Stimulated activated CD8-positive, alpha-beta memory T cell treated with anti-CD3 and anti-CD28 coated beads, Interleukin-7, amount 100 ng/mL, for 24 hours (primary cell): ENCODE results near the gene C3orf70.

Source experiments
- DNase-seq: peaks from one replicate; pipeline ENCODE4 v3.0.0-alpha.2; 2020; ENCODE audit warnings: low read depth

The C3orf70 gene, protein sequence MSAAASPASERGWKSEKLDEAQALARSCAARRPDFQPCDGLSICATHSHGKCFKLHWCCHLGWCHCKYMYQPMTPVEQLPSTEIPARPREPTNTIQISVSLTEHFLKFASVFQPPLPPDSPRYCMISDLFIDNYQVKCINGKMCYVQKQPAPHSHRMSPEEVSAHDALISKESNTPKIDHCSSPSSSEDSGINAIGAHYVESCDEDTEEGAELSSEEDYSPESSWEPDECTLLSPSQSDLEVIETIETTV

DNA sequence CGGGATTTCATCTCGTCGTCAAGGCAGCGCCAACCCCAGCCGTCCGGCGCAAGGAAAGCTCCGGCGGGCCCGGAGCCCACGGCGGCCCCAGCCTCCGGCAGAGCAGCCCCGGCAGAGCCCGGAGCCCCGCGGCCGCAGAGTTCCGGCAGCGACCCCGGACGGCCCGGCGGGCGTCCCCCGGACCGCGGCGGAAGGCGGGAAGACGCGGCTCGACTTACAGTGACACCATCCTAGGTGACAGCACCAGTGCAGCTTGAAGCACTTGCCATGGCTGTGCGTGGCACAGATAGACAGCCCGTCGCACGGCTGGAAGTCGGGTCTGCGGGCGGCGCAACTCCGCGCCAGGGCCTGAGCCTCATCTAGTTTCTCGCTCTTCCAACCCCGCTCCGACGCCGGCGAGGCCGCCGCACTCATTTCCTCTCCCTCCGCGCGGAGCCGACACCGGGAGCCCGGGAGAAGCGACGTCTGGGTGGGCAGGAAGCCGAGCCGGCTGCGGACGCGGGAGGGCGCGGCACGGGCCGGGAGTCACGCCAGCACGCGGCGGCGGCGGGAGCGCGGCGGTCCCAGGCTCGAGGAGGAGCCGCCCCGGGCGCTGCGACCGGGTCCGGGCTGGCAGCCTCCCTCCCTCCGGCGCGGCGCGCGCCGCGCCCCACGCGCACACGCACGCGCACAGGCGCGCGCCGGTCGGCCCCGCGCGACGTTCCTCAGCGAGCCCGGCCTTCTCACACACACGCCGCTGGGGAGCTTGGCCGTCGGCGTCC lies at the start of gene C3orf70:
Gene C3orf70, minus strand, starts transcription at position 651 of the 761 bp plus-strand sequence. Its CDS starts 237 bp downstream, at position 414.
- DNase-seq = no peak

DNA sequence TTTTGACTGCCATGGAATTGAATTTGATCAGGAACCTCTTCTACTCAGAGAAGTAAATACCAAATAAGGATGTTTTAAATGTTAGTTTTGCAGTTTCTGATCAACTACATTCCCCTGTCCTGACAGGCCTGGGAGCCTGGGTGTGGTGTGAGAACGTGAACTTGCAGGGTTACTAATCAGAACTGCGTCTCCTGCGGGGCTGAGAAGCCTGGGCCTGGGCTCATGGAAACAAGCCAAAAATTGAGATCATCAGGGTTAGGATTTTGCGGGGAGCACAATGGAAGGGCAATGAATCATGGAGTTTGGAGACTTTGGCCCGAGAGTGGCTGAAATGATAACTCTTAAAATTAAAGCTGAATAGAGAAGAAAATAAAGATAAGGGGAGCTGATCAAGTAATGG lies 47.8 kb upstream of the C3orf70 start:
- no peak for DNase-seq

DNA sequence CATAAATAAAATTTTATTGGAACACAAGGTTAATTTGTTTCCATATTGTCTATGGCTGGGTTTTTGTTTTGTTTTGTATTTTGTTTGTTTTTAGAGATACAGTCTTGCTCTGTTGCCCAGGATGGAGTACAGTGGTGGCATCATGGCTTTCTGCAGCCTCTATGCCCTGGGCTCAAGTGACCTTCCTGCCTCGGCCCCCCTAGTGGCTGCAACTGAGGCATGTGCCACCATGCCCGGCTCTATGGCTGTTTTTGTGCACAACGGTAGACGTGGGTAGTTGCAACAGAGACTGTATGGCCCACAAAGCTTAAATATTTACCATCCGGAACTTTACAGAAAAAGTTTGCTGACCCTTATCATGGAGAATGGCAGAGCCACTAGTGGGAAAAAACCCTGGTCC lies 46.8 kb upstream of the C3orf70 start:
- DNase-seq = no peak

DNA sequence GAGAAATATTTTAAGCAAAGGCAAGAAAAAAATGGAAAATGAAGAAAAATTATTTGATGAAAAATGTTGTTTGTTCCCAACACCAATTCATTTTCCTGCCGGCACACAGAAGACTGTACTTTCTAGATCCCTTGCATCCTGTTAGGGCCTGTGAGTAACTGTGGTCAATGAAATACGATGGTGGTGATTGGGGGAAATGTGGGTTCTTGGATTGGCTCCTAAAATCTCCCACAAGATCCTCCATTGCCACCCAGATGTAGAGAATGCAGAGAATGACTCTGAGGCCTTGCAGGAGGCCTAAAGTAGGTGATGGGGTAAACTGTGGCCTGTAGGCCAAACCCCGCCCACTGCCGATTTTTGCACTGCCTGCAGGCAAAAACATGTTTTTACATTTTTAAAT lies 46.3 kb upstream of the C3orf70 start:
- no peak for DNase-seq

DNA sequence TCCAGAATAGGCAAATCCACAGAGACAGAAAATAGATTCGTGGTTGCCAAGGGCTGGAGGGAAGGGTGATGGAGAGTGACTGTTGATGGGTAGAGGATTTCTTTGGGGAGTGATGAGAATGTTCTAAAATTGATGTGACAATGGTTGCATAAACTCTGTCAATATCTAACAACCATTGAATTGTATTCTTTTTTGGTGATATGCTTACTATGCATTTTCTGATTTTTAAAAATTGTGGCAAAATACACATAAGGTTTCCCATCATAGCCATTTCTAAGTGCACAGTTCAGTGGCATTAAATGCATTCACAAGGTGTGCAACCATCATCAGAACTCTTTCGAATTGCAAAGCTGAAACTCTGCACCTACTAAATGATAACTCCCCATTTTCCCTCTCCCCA lies 44.2 kb upstream of the C3orf70 start:
- DNase-seq = no peak

DNA sequence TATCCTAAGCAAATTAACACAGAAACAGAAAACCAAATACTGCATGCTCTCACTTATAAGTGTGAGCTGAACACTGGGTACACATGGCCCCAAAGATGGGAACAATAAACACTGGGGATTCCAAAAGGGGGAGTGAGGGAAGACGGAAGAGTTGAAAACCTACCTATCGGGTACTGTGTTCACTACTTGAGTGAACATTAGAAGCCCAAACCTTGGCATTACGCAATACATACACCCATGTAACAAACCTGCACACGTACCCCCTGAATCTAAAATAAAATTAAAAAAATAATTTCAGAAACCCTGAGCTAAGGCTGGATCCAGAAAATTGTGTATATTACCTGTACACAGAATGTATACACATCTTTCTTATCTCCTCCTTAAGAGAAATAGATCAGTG lies 42.8 kb upstream of the C3orf70 start:
- DNase-seq = no peak

DNA sequence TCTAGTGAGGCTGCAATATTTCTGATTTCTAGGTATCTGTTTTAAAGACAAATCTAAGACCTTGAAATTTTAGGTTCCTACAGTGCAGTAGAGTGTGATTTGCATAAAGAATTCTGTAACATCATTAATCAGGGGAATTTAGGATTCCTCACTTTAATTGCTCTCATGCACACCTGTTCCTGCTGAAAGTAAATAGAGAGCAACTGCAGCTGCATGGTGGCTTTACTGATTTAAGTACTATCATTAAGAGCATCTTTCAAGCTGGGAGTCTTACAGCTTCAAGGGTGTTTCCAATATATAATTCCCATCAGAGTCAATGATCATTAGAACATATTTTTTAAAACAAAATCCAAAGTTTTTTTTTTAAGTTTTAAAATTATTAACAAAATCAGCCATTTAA lies 36.0 kb upstream of the C3orf70 start:
- no peak for DNase-seq

DNA sequence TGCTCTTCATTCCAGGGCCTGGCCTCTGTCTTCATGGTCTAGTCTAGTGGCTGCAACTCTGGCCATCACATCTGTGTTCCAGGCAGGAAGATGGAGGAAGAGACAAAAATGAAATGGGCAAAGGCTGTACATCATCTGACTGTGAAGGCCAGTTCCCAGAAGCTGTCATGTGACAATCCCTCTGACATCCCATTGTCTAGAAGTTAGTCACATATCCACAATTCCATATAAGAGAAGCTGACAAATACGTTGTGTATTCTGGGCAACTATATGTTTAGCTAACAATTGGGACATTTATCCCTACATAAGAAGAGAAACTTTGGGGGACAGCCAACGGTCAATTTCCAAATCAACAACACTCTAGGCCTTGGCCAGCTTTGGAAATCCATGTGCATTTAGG lies 34.5 kb upstream of the C3orf70 start:
- no peak for DNase-seq

DNA sequence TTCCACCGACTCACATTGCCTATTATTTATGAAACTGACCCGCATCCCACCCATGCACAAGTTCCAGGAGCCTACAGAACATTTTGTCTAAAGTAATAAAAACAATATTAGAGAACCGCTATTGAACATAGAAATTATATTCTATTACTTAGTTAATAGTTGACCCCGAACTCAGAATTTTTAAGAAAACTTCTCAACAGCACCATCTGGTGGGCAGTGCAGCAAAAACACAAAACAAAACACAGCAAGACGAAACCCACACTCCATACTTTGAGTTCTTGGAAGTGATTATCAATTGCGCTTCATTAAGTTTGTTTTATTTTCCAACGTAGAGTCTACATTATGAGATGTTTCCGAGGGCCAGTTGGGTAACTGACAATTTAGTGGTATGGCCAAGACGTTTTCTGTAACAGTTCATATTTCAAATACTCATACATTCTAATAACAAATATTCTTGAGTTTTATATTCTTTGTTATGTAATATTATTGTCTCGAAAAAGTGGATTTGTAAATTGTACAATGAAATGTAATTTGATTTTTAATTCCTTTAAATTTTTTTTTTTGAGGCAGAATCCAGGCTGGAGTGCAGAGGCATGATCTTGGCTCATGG lies 24.0 kb upstream of the C3orf70 start:
- DNase-seq = no peak

DNA sequence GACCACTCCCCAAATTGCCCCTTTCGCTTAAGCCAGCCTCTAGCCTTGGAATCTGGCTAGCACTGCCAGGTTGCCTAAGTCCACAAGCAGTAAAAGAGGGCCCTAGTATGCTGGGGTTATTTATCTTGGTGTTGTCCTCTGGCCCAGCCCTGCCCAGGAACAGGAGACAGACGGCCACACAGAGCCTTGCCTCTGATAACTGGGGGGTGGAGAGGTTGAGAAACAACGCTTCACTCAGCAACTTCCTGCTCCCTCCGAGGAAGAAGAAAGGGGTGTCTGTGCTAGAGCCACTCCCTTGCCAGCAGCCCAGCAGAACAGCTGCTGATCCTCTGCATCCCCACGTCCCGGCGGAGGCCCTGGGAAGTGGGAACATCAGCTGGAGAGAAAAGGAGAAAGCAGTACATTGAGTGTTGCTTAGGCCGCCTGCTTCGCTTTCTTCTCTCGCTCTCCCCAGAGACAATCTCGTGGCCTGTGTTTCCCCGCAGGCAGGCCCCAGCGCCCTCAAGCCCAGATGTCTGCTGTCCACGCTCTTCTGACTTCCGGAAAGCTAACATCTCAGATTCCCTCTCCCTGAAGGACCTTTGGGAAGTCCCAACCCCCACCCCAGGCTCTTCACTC lies 22.6 kb upstream of the C3orf70 start:
- no peak for DNase-seq

DNA sequence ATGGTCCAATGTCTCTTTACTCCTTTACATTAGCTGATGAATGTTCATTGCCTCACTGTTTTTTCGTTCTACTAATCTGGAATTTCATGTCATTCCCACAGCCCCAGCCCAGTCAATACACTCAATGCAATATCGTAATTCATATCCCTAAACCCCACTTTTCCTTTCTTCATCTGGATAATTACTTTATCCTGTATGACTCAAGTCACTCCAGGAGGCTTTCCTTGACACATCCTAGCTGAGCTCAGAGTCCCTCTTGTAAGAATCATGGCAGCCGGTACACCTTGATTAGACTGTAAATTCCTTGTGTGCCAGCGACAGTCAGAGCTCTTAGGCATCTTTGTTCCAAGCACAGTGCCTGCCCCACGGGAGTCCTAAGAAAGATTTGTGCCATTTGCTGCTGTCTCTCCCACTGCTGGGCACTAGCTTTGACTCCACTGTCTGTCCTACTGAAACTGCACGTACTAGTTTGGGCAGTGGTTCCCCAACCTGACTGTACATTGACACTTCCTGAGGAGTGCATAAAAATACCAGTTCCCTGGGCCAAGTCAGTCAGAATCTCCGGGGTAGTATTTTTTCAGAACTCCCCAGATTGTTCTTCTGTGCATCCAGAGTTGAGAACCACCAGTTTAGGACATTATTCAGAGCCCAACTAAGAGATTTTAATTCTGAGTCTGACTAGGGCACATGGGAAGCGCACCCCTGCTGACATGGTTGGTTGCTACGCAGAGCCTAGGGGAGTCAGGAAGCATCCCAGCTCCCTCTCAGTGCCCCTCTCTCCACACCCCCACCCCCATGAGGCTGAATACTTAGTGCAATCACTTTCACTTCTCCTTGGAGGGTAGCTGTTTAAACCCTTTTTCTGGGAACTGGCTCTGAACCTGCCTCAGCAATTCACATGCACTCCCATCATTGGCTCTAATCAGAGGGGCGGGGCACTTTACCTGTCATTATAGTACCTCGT lies 19.5 kb upstream of the C3orf70 start:
- DNase-seq = no peak

DNA sequence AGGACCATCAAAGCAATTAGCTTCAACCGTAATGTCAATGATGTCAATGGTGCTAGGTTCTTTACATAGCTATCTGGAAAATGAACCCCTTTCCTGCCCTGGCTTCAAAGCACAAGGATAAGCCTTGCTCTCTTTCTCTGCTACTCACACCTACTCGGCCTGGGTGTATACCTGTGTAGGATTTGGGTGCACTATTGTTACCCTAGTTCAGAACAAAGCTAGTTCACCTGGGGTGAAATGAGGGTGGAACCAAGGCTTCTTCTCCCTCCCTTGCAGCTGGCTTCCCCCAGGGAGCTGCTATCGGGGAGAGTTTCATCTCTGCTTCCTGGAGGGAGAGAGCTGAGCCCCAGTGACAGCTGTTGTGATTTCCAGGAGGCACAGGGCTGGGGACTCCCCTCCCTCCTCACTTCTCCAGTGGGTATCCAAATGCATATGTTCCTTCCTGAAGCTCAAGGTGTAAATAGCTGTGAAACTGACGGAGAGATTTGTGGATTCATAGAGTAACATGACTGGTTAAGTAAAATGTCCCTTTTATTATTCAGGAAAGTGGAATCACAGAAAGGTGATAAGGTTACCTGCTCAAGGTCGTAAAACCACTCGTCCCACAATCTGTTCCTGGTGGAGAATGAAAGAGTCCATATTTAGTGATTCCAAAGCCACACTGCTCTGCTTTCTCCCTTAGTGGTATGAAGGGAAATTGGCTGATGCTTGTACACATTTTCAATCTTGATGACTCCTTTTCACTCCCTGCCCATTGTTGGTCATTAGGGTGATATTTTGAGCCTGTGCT lies 11.8 kb upstream of the C3orf70 start:
- no peak for DNase-seq

DNA sequence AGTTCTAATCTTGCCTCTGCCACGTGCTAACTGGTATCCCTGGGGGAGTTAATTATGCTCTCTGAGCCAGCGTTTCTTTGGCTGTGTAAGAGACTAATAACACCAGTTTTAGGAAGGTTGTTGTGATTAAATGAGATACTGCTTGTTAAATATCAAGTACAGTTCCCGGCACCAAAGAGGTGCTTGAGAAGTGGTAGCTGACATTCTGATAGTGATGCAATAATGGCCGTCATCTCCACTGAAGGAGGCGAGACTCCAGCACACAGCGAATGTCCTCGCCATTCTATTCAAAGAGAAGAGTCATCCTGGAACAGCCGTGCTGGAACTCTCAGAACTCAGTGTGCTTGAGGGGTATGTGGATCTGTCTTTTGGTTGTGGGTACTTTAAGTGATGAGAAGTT lies 9.8 kb upstream of the C3orf70 start:
- no peak for DNase-seq

DNA sequence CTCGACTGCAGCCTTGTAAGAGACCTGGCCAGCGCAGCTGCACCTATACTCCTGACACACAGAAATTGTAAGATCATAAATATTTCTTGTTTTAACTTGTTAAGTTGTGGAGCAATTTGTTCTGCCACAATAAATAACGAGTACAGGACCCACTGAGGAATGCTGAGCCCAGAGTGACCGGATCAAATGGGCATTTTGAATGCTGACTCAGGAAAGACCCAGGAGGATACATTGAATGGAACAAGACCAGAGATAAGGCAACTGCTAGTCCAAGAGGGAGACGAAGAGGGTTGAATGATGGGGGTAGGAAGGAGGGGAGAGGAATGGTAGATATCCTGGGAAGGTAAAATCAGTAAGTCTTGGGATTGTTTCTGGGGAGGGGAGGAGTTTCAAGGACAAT lies 8.9 kb upstream of the C3orf70 start:
- no peak for DNase-seq

DNA sequence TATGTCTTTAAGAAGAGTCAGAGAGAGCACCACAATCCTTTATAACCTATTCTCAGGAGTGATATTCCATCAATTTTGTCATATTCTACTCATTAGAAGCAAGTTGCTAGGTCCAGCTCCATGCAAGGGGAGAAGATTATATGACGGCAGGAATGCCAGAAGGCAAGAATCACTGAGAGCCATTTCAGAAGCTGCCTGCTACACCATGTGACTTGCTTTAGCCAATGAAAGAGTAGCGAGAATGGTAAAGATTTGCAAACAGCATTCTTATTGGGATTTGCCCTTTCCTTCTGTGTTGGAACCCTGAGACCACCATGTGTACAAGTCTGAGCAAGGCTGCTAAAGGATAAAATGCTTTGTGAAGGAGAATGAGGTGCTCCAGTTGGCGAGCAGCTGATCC lies 4.5 kb upstream of the C3orf70 start:
- no peak for DNase-seq

DNA sequence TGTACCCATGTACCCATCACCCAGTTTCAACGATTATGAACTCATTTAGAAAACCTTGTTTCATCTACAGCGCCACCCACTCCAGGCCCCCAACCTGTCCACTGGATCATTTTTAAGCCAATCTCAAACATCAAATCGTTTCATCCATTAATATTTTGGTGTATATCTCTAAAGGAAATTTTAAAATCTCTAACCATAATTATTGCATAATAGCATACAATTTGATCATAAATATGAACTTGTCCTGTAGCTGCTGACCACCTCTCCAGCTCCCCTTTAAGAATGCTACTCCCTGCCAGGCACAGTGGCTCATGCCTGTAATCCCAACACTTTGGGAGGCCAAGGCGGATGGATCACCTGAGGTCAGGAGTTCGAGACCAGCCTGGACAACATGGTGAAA lies 2.8 kb upstream of the C3orf70 start:
- no peak for DNase-seq

DNA sequence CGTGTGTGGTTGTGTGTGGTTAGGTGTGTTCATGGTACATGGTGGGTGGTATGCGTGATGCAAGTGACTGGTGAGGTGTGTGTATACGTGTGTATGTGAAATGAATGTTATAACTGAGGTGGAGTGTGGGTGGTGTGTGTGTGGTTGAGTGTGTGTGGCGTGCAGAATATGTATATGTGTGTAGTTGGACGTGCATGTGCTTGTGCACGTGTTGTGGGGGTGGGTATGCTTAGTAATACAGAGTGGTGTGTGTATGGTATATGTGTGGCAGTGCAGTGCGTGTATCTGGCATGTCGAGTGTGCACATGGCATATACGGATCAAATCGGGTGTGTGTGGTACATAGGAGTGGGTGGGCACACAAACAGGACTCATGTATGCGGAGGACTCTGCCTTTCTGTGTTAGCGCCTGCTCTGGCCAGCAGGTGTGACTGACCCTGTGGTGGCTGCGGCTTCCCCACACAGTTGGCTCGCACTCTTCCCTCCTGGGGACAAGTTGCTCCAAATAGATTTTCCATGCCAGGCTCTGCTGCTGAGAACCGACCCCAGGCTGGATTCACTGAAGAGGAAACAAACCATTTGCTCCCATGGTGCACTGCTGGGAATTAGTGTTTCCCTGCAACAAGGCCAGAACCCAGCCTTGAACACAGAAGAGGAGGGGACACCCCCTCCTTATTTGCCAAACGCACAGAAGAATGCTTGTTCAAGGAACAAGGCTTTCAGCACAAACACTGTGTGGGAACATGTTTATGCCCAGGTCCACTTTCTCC lies 1.2 kb upstream of the C3orf70 start:
- DNase-seq = no peak

DNA sequence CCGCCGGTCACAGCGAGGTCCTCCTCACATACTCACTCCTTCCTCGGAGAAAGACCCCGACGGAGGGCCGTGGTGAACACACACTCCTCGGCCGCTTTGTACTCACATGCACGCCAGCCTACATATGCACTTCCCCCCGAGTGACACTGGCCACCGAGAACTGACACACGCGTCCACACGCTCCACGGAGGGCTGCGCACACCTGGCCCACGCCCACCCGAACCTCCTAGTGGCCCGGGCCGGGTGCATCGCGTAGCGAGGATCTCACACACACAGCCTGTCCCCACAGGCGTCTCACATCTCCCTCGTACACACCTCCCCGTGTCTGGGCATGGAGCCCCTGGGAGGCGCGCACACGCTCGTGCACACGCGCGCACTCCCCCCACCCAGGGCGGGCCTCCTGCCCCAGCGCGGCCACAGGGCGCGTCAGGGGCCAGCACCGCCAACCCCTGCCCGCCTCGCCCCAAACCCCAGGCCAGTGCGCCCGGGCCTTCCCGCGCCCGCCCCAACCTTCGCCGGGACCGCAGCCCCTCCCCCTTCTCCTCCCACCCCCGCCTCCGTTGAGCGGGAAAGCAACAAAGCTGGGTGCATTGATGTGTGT lies 411 bp upstream of the C3orf70 start:
- DNase-seq = no peak

DNA sequence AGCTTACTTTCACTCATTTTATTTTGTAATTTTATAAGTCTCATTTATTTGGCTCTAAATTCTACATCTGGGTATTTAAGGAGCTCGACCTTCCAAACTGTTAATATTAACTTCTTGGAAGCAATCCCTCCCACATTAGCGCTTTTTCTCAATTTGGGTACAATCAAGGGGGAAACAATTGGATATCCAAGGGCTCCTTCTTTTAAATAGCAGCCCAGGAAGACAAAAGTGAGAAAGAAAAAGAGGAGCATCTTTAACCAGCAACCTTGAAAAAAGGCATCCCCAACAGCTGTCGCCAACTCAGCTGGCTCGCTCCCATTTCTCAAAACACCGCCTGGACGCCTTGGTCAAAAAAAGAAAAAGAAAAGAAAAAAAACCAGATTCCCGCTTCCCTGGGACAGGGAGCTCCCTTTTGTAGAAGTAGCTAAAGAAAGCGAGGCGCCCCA lies 873 bp downstream of the C3orf70 start:
- DNase-seq = no peak
